Measurements from ENCODE around the gene EFHC1. TPM values are rescaled to one million over a fixed set of nuclear protein-coding genes. Genes with fewer than 3 reads are reported as not detected.

Gene EFHC1
- total RNA-seq, 1 experiment from 2014 or later: 24.6 TPM

- no peaks in the 10 kb centered on the region for H3K27me3 ChIP-seq (ENCODE audit: control insufficient read depth, insufficient read depth, low read length)
- BruUV-seq (replicated peaks): no TSS peak
- CTCF ChIA-PET: interaction anchor here (0.6 to 1.2 kb wide), 5 partner anchors 8 to 397 kb away, joined by 3 to 10 read pairs (median 4); no protein-coding TSS in a partner anchor
- in situ Hi-C loops (cut with HindIII; ENCODE audit: low pct_unique_long_range_greater_than_20kb, low sequenced_read_pairs) (no loop called here), intact Hi-C loops (cut with micrococcal nuclease; ENCODE audit: unreplicated experiment) (loop anchor here (5.0 kb wide), 2 partner anchors 82 to 162 kb away; partner anchors contain the start of gene TRAM2)
- no peak for ATAC-seq
- no peak for TF ChIP-seq CTCF (IDR thresholded peaks at IDR 0.05)
- TF ChIP-seq SIN3A (IDR thresholded peaks at IDR 0.05; ENCODE audit: borderline replicate concordance, insufficient read depth, low read depth, low read length): no peak
- TF ChIP-seq POLR2AphosphoS5 (IDR thresholded peaks at IDR 0.05; ENCODE audit: low read depth, low read length): no peak
- no peak for TF ChIP-seq REST (IDR thresholded peaks at IDR 0.05; ENCODE audit: insufficient read depth in 1 of 2, low read depth in 2 of 2, low read length in 1 of 2)
- TF ChIP-seq TCF7L2 (IDR thresholded peaks at IDR 0.05; ENCODE audit: low read depth, low read length): no peak
- peak overlapping the region; percentile 48; the same call in 1 of the 2 replicates for H3K27ac ChIP-seq (ENCODE audit: low read length)
- no peaks in the 10 kb centered on the region for H3K36me3 ChIP-seq (ENCODE audit: control insufficient read depth, insufficient read depth, low read length)
- POLR2A ChIA-PET: no interaction called here
- no peak overlapping the region for H3K4me3 ChIP-seq (ENCODE audit: low read depth in 2 of 2, low read length in 2 of 2)
- DNase-seq (ENCODE audit: low read depth, low spot score): no peak
- no peaks in the 10 kb centered on the region for H3K9me3 ChIP-seq (ENCODE audit: control insufficient read depth, insufficient read depth, low read depth, low read length)
- peaks cover 26% of the 10 kb centered on the region for H3K4me1 ChIP-seq (ENCODE audit: control insufficient read depth, insufficient read depth, low read length)
These were observed 4.8 kb upstream of the EFHC1 start for GRCh38 chr6:52415333-52415732.

GRCh38 chr6:52415917-52416628 lies 4.1 kb upstream of the EFHC1 start:
- in situ Hi-C loops (cut with HindIII; ENCODE audit: low pct_unique_long_range_greater_than_20kb, low sequenced_read_pairs) (no loop called here), intact Hi-C loops (cut with micrococcal nuclease; ENCODE audit: unreplicated experiment) (loop anchor here (1.0 to 5.0 kb wide), 4 partner anchors 81 to 247 kb away; partner anchors contain the start of gene TRAM2)
- ChIA-PET POLR2A (no interaction called here), CTCF (interaction anchor here (0.7 to 1.2 kb wide), 3 partner anchors 8 to 249 kb away, joined by 3 to 8 read pairs (median 4); no protein-coding TSS in a partner anchor)
- no TSS peak for BruUV-seq (replicated peaks)
- Histone ChIP-seq H3K4me1 (ENCODE audit: control insufficient read depth, insufficient read depth, low read length) (peaks cover 26% of the 10 kb centered on the region), H3K9me3 (ENCODE audit: control insufficient read depth, insufficient read depth, low read depth, low read length) (no peaks in the 10 kb centered on the region), H3K4me3 (ENCODE audit: low read depth in 2 of 2, low read length in 2 of 2) (no peak overlapping the region), H3K27ac (ENCODE audit: low read length) (peak overlapping the region; percentile 44; the same call in 1 of the 2 replicates), H3K36me3 (ENCODE audit: control insufficient read depth, insufficient read depth, low read length) (no peaks in the 10 kb centered on the region), H3K27me3 (ENCODE audit: control insufficient read depth, insufficient read depth, low read length) (no peaks in the 10 kb centered on the region)
- DNase-seq (ENCODE audit: low read depth, low spot score) (no peak), ATAC-seq (no peak)
- TF ChIP-seq REST (IDR thresholded peaks at IDR 0.05; ENCODE audit: insufficient read depth in 1 of 2, low read depth in 2 of 2, low read length in 1 of 2) (no peak), POLR2AphosphoS5 (IDR thresholded peaks at IDR 0.05; ENCODE audit: low read depth, low read length) (no peak), TCF7L2 (IDR thresholded peaks at IDR 0.05; ENCODE audit: low read depth, low read length) (no peak), CTCF (IDR thresholded peaks at IDR 0.05) (no peak), SIN3A (IDR thresholded peaks at IDR 0.05; ENCODE audit: borderline replicate concordance, insufficient read depth, low read depth, low read length) (no peak)

Data from Panc1 (cell line).